Ovary (tissue), 9 donors: ENCODE measurements around the gene HMMR. TPM values are rescaled to one million over a fixed set of nuclear protein-coding genes. Genes with fewer than 3 reads are reported as not detected.
A peak's percentile ranks its signal among the peaks of the same experiment; 100 is the strongest.

ENCODE experiments used
- DNase-seq, 5 donors: peaks; one replicate each; pipeline ENCODE4 v3.0.0-alpha.2; 2019 to 2020
- H3K27ac ChIP-seq, 2 donors: fragments of 200-600 bp; one replicate each; pipeline versions ENCODE4 v1.5.1 to v1.8.0; 2019 to 2022
- H3K27me3 ChIP-seq: fragments of 200-600 bp; one replicate; pipeline ENCODE4 v1.8.0; 2022
- H3K36me3 ChIP-seq: fragments of 200-600 bp; sonication (generic); one replicate; pipeline ENCODE4 v1.5.1; 2019
- H3K4me1 ChIP-seq: one replicate; pipeline ENCODE4 v1.8.1; 2013; ENCODE audit warnings: mild to moderate bottlenecking, moderate library complexity; ENCODE audit not compliant: insufficient read depth
- H3K4me3 ChIP-seq: fragments of 200-600 bp; sonication (generic); one replicate; pipeline ENCODE4 v1.5.1; 2017
- H3K9me3 ChIP-seq, 2 donors: fragments of 200-600 bp in 1 of 2; sonication (generic) in 1 of 2; one replicate each; pipeline versions ENCODE4 v1.5.1 to v1.8.1; 2013 to 2019; ENCODE audit warnings: mild to moderate bottlenecking in 1 of 2, moderate library complexity in 1 of 2
- CTCF ChIP-seq, 3 donors: fragments of 450-650 bp in 2 of 3; fragments of 200-600 bp in 1 of 3; IDR thresholded peaks; one replicate each; pipeline versions ENCODE4 v1.5.1 to v1.8.0; 2016 to 2022; ENCODE audit warnings: antibody characterized with exemption in 3 of 3, mild to moderate bottlenecking in 1 of 3
- EP300 ChIP-seq: sonication (generic); formaldehyde crosslinking; IDR thresholded peaks from one replicate; pipeline ENCODE4 v1.6.1; 2017; ENCODE audit warnings: antibody characterized with exemption
- POLR2A ChIP-seq: fragments of 450-650 bp; IDR thresholded peaks from one replicate; pipeline ENCODE4 v1.6.1; 2017; ENCODE audit warnings: antibody characterized with exemption, mild to moderate bottlenecking, moderate library complexity
- WGBS, 3 donors: extraction: QIAGEN DNeasy Blood & Tissue Kit in 1 of 3; methylation state at CpG; one replicate each; pipeline versions ENCODE4 v1.1.5 to v1.1.7; 2013 to 2017; 5-methylcytosine and 5-hydroxymethylcytosine counted together
- intact Hi-C, 4 donors: fragments of 100-400 bp; cut with DNase I; formaldehyde crosslinking; loops; one replicate each; pipeline versions ENCODE4 v1.11.0 to v1.15.1; 2022 to 2023
- polyA plus RNA-seq, 2 donors: library from polyadenylated mRNA; stranded (reverse); fragments of 200-250 nt in 1 of 2; fragments of 350-450 nt in 1 of 2; fragmentation: Illumina TruSeq in 1 of 2; extraction: RNeasy Lipid Tissue Mini Kit (QIAGEN cat#74804) in 1 of 2; gene quantifications; one replicate each; pipeline ENCODE4 v1.2.3, GENCODE V29; 2013 to 2014
- total RNA-seq, 7 donors: library from RNA; depleted of rRNA in 2 of 7; stranded (reverse); fragments of >200 nt in 2 of 7; fragmentation: NEBNext Ultra II Directional in 3 of 7; extraction: Animal tissue kit (Norgen Biotek cat#: 25700) in 3 of 7; gene quantifications; one replicate each; pipeline versions ENCODE4 v1.1.0 to v1.2.4, GENCODE V29; 2016 to 2023
- donor health status: DM: no; HTN: no; CAD: no; lungs with moderate emphysema.
- donor health status: DM: no; HTN: no; CAD: no.
- donor health status: Bipolar disorder and iron deficiency.
- donor health status: DM: yes; HTN: yes; CAD: no.
- donor health status: DM: no; HTN: no; CAD: no.
- donor health status: DM: yes; HTN: yes; CAD: no.

Gene HMMR
- total and polyA plus RNA-seq, 9 donors, result 0.10 to 1.4 (median 0.27) TPM; not detected in 1

GRCh38 chr5:163509291-163509951 lies 49.0 kb downstream of the HMMR start:
- H3K27me3 ChIP-seq, result no peaks in the 10 kb centered on the region
- H3K27ac ChIP-seq, result peak overlapping the region in 1 of 2 donors; percentile 26
- 2 to 3% (median 2%) methylated on average over 7 of the region's 7 CpGs for WGBS, 3 donors
- H3K9me3 ChIP-seq, result no peaks in the 10 kb centered on the region
- no peaks in the 10 kb centered on the region for H3K36me3 ChIP-seq
- no peak for TF ChIP-seq EP300
- no peak for TF ChIP-seq CTCF (IDR thresholded peaks at IDR 0.05)
- TF ChIP-seq POLR2A, result no peak
- peak overlapping the region; percentile 24 for H3K4me3 ChIP-seq
- no peak for DNase-seq
- intact Hi-C loops, result loop anchor here in 2 of 4 donors (5.0 to 10.0 kb wide), 2 partner anchors 47 to 75 kb away; partner anchors contain the start of genes CCNG1 (in 1 of the 2), HMMR (in 1 of the 2) and NUDCD2 (in 1 of the 2)
- H3K4me1 ChIP-seq, result peaks cover 13% of the 10 kb centered on the region

GRCh38 chr5:163512526-163512925 lies 52.1 kb downstream of the HMMR start:
- TF ChIP-seq EP300 (no peak), POLR2A (no peak), CTCF (IDR thresholded peaks at IDR 0.05) (no peak)
- WGBS, 3 donors, result 67 to 74% (median 71%) methylated on average over 5 of the region's 5 CpGs
- H3K4me3 ChIP-seq, result no peak overlapping the region
- H3K4me1 ChIP-seq, result peaks cover 14% of the 10 kb centered on the region
- no peak for DNase-seq
- H3K27me3 ChIP-seq, result no peaks in the 10 kb centered on the region
- H3K27ac ChIP-seq, result no peak overlapping the region
- intact Hi-C loops, result no loop called here
- no peaks in the 10 kb centered on the region for H3K9me3 ChIP-seq
- no peaks in the 10 kb centered on the region for H3K36me3 ChIP-seq

- WGBS, 3 donors, result 94 to 100% (median 100%) methylated on average over 1 of the region's 1 CpG
- Histone ChIP-seq H3K9me3 (no peaks in the 10 kb centered on the region), H3K4me3 (no peak overlapping the region), H3K27ac (no peak overlapping the region), H3K36me3 (no peaks in the 10 kb centered on the region), H3K4me1 (peaks cover 5% of the 10 kb centered on the region), H3K27me3 (no peaks in the 10 kb centered on the region)
- intact Hi-C loops, result no loop called here
- DNase-seq, result no peak
- TF ChIP-seq EP300, result no peak
- TF ChIP-seq POLR2A, result no peak
- no peak for TF ChIP-seq CTCF (IDR thresholded peaks at IDR 0.05)
These were observed 64.7 kb downstream of the HMMR start for GRCh38 chr5:163525096-163525495.

GRCh38 chr5:163529698-163530097 lies 69.3 kb downstream of the HMMR start:
- TF ChIP-seq CTCF (IDR thresholded peaks at IDR 0.05) (no peak), EP300 (no peak), POLR2A (no peak)
- DNase-seq, result peak; percentile 56 to 87 (median 82)
- H3K4me3 ChIP-seq, result no peak overlapping the region
- peaks cover 8% of the 10 kb centered on the region for H3K4me1 ChIP-seq
- H3K27ac ChIP-seq, result peak overlapping the region in 1 of 2 donors; percentile 42
- WGBS, 3 donors, result 7 to 18% (median 11%) methylated on average over 5 of the region's 5 CpGs
- H3K36me3 ChIP-seq, result no peaks in the 10 kb centered on the region
- intact Hi-C loops, result no loop called here
- H3K27me3 ChIP-seq, result no peaks in the 10 kb centered on the region
- no peaks in the 10 kb centered on the region for H3K9me3 ChIP-seq
